GM21786 (cell line): ENCODE measurements around the gene AMPD1.

ENCODE experiments used
- ATAC-seq: cut with Tn5 transposase; IDR thresholded peaks from one replicate; pipeline ENCODE4 v1.9.1; 2021; ENCODE audit not compliant: unreplicated experiment

The AMPD1 gene

GRCh38 chr1:114700036-114700600 is 4.8 kb upstream of the AMPD1 start:
- ATAC-seq: no peak

GRCh38 chr1:114696810-114697209 is 1.5 kb upstream of the AMPD1 start:
- ATAC-seq: no peak

- no peak for ATAC-seq
Measured at GRCh38 chr1:114694540-114695310, 621 bp downstream of the AMPD1 start.

GRCh38 chr1:114692947-114693346 is 2.4 kb downstream of the AMPD1 start:
- no peak for ATAC-seq

- ATAC-seq: no peak
Measured at GRCh38 chr1:114691061-114691460, 4.3 kb downstream of the AMPD1 start.

- ATAC-seq: no peak
Measured at GRCh38 chr1:114690148-114690547, 5.2 kb downstream of the AMPD1 start.

GRCh38 chr1:114688526-114688925 is 6.8 kb downstream of the AMPD1 start:
- ATAC-seq: no peak

- ATAC-seq: no peak
Measured at GRCh38 chr1:114685851-114686250, 9.5 kb downstream of the AMPD1 start.

- no peak for ATAC-seq
Measured at GRCh38 chr1:114677691-114678090, 17.7 kb downstream of the AMPD1 start.

- ATAC-seq: no peak
Measured at GRCh38 chr1:114676115-114676514, 19.2 kb downstream of the AMPD1 start.

GRCh38 chr1:114671939-114672275 is 23.4 kb downstream of the AMPD1 start:
- no peak for ATAC-seq

- no peak for ATAC-seq
Measured at GRCh38 chr1:114671011-114671938, 24.1 kb downstream of the AMPD1 start.

- ATAC-seq: peak; percentile 98
Measured at GRCh38 chr1:114670083-114671010, 25.0 kb downstream of the AMPD1 start.

- peak; percentile 56 for ATAC-seq
Measured at GRCh38 chr1:114669562-114670082, 25.7 kb downstream of the AMPD1 start, which contains the start of gene DENND2C. TSS of gene DENND2C (minus strand) at chr1:114670049. CDS start at chr1:114625984, 44,065 bp downstream.

GRCh38 chr1:114668784-114669561 is 26.4 kb downstream of the AMPD1 start:
- no peak for ATAC-seq

- no peak for ATAC-seq
Measured at GRCh38 chr1:114668373-114668772, 27.0 kb downstream of the AMPD1 start.

GRCh38 chr1:114666954-114667353 is 28.4 kb downstream of the AMPD1 start:
- no peak for ATAC-seq

GRCh38 chr1:114660238-114660637 is 35.1 kb downstream of the AMPD1 start:
- no peak for ATAC-seq

- ATAC-seq: no peak
Measured at GRCh38 chr1:114651893-114652292, 43.5 kb downstream of the AMPD1 start.

GRCh38 chr1:114648503-114648902 is 46.8 kb downstream of the AMPD1 start:
- no peak for ATAC-seq
